Left ventricle myocardium inferior (tissue), 1 donor: ENCODE results near the gene HLF. TPM values are rescaled to one million over a fixed set of nuclear protein-coding genes. Genes with fewer than 3 reads are reported as not detected.

Experiments used
- DNase-seq: peaks from one replicate; pipeline ENCODE4 v3.0.0-alpha.2; 2020
- H3K27ac ChIP-seq: fragments of 200-600 bp; replicated peaks from 2 replicates; pipeline ENCODE4 v1.8.0; 2021
- H3K27me3 ChIP-seq: fragments of 200-600 bp; 2 replicates; pipeline ENCODE4 v1.8.0; 2021; ENCODE audit warnings: low read depth
- H3K36me3 ChIP-seq: fragments of 200-600 bp; 2 replicates; pipeline ENCODE4 v1.8.0; 2021
- H3K4me1 ChIP-seq: fragments of 200-600 bp; 2 replicates; pipeline ENCODE4 v1.8.0; 2021
- H3K4me3 ChIP-seq: fragments of 200-600 bp; 2 replicates; pipeline ENCODE4 v1.8.0; 2021; ENCODE audit warnings: mild to moderate bottlenecking, moderate library complexity
- H3K9me3 ChIP-seq: fragments of 200-600 bp; replicated peaks from 2 replicates; pipeline ENCODE4 v1.8.0; 2021
- CTCF ChIP-seq: fragments of 200-600 bp; IDR thresholded peaks from 2 replicates; pipeline ENCODE4 v1.8.0; 2021; ENCODE audit warnings: antibody characterized with exemption, mild to moderate bottlenecking, borderline replicate concordance
- intact Hi-C: fragments of 100-400 bp; cut with micrococcal nuclease; formaldehyde crosslinking; loops from one replicate; pipeline ENCODE4 v1.11.0; 2022
- total RNA-seq: library from RNA; stranded (reverse); fragmentation: NEBNext Ultra II Directional; extraction: Animal tissue kit (Norgen Biotek cat#: 25700); gene quantifications from one replicate; pipeline ENCODE4 v1.2.1, GENCODE V29; 2021
- donor health status: DM: no; HTN: yes; CAD: no; lungs with severe emphysema.

Gene HLF
- total RNA-seq, 1 donor from 2014 or later, result 22.6 TPM

GRCh38 chr17:55351226-55351625 lies 86.5 kb downstream of the HLF start:
- Histone ChIP-seq H3K4me1 (no peaks in the 10 kb centered on the region), H3K27ac (no peak overlapping the region), H3K4me3 (no peak overlapping the region), H3K36me3 (no peaks in the 10 kb centered on the region), H3K9me3 (peaks cover 5% of the 10 kb centered on the region), H3K27me3 (no peaks in the 10 kb centered on the region)
- intact Hi-C loops, result no loop called here
- TF ChIP-seq CTCF, result no peak
- DNase-seq, result no peak

GRCh38 chr17:55354010-55354409 lies 89.2 kb downstream of the HLF start:
- H3K27ac ChIP-seq, result no peak overlapping the region
- intact Hi-C loops, result no loop called here
- DNase-seq, result no peak
- H3K36me3 ChIP-seq, result no peaks in the 10 kb centered on the region
- no peaks in the 10 kb centered on the region for H3K27me3 ChIP-seq
- H3K9me3 ChIP-seq, result no peaks in the 10 kb centered on the region
- H3K4me3 ChIP-seq, result no peak overlapping the region
- no peak for TF ChIP-seq CTCF
- H3K4me1 ChIP-seq, result no peaks in the 10 kb centered on the region

GRCh38 chr17:55354941-55355340 lies 90.2 kb downstream of the HLF start:
- Histone ChIP-seq H3K4me3 (no peak overlapping the region), H3K9me3 (peaks cover under 1% of the 10 kb centered on the region), H3K27me3 (no peaks in the 10 kb centered on the region), H3K27ac (no peak overlapping the region), H3K36me3 (no peaks in the 10 kb centered on the region), H3K4me1 (no peaks in the 10 kb centered on the region)
- no peak for DNase-seq
- intact Hi-C loops, result no loop called here
- no peak for TF ChIP-seq CTCF

GRCh38 chr17:55356434-55357328 lies 91.9 kb downstream of the HLF start:
- peak; percentile 88 for TF ChIP-seq CTCF
- Histone ChIP-seq H3K9me3 (peaks cover 16% of the 10 kb centered on the region), H3K27me3 (no peaks in the 10 kb centered on the region), H3K4me3 (no peak overlapping the region), H3K27ac (no peak overlapping the region), H3K36me3 (no peaks in the 10 kb centered on the region), H3K4me1 (no peaks in the 10 kb centered on the region)
- DNase-seq, result peak; percentile 45
- intact Hi-C loops, result no loop called here

GRCh38 chr17:55360971-55361370 lies 96.2 kb downstream of the HLF start:
- DNase-seq, result no peak
- Histone ChIP-seq H3K27ac (no peak overlapping the region), H3K27me3 (no peaks in the 10 kb centered on the region), H3K36me3 (no peaks in the 10 kb centered on the region), H3K4me1 (no peaks in the 10 kb centered on the region), H3K4me3 (no peak overlapping the region), H3K9me3 (peaks cover 16% of the 10 kb centered on the region)
- no peak for TF ChIP-seq CTCF
- intact Hi-C loops, result no loop called here
